Measurements from ENCODE around the gene PPP3R1.

- TF ChIP-seq NFE2L2 (IDR thresholded peaks at IDR 0.05; ENCODE audit: low read depth, low read length) (no peak), CEBPB (IDR thresholded peaks at IDR 0.05; ENCODE audit: low read depth, low read length) (no peak), CTCF (conservative IDR thresholded peaks at IDR 0.05; ENCODE audit: low read depth, low read length) (no peak), POLR2A (IDR thresholded peaks at IDR 0.05; ENCODE audit: low read depth, low read length) (no peak), RFX5 (IDR thresholded peaks at IDR 0.05; ENCODE audit: low read depth, low read length) (no peak)
Observed at GRCh38 chr2:68278169-68278568, 25.8 kb upstream of the PPP3R1 start.
